PC-3 (cell line): ENCODE measurements around the gene LAMTOR2. TPM values are rescaled to one million over a fixed set of nuclear protein-coding genes. Genes with fewer than 3 reads are reported as not detected.
A peak's percentile ranks its signal among the peaks of the same experiment; 100 is the strongest.

Source experiments
- ATAC-seq: fragments of 200-7000 bp; cut with Tn5 transposase; 2 replicates; pipeline ENCODE4 v1.9.1; 2020; ENCODE audit warnings: mild to moderate bottlenecking, moderate library complexity
- BruUV-seq: library from RNA; stranded (reverse); fragments of 400-500 nt; replicated peaks from 2 replicates; lab custom pipeline; 2021; lab: Mats Ljungman, UMichigan
- CTCF ChIA-PET: fragments of 300-600 bp; sonication (Branson Sonifier 250); formaldehyde crosslinking; loops from one replicate; lab custom pipeline; 2022; ENCODE audit warnings: antibody characterized with exemption; lab: Charles Lee
- POLR2A ChIA-PET: fragments of 300-600 bp; sonication (Branson Sonifier 250); formaldehyde crosslinking; loops from one replicate; lab custom pipeline; 2022; ENCODE audit warnings: antibody characterized with exemption; ENCODE audit not compliant: unreplicated experiment; lab: Charles Lee
- DNase-seq: peaks from one replicate; pipeline ENCODE4 v3.0.0-alpha.2; 2015
- H2AFZ ChIP-seq: fragments of 300-600 bp; sonication (generic); 2 replicates; pipeline ENCODE4 v1.6.0; 2016; ENCODE audit warnings: antibody characterized with exemption, low read length
- H3F3A ChIP-seq: fragments of 300-600 bp; sonication (generic); one replicate; pipeline ENCODE4 v1.6.0; 2017; ENCODE audit warnings: antibody characterized with exemption, low read length, control low read depth, mild to moderate bottlenecking; ENCODE audit not compliant: unreplicated experiment
- H3K27ac ChIP-seq: fragments of 300-600 bp; sonication (generic); 2 replicates; pipeline ENCODE4 v1.5.1; 2016; ENCODE audit warnings: mild to moderate bottlenecking, low read length
- H3K27me3 ChIP-seq: fragments of 300-600 bp; sonication (generic); 2 replicates; pipeline ENCODE4 v1.6.1; 2016; ENCODE audit warnings: low read length, mixed read lengths
- H3K36me3 ChIP-seq: fragments of 300-600 bp; sonication (generic); 2 replicates; pipeline ENCODE4 v1.6.1; 2016; ENCODE audit warnings: low read depth, mixed run types, low read length, mixed read lengths
- H3K4me1 ChIP-seq: fragments of 300-600 bp; sonication (generic); 2 replicates; pipeline ENCODE4 v1.5.1; 2016; ENCODE audit warnings: low read length; ENCODE audit not compliant: insufficient read depth
- H3K4me2 ChIP-seq: fragments of 300-600 bp; sonication (generic); 2 replicates; pipeline ENCODE4 v1.6.0; 2016; ENCODE audit warnings: low read length
- H3K4me3 ChIP-seq: fragments of 300-600 bp; sonication (generic); 2 replicates; pipeline ENCODE4 v1.5.1; 2016; ENCODE audit warnings: mild to moderate bottlenecking, low read length, mixed read lengths
- H3K79me2 ChIP-seq: fragments of 300-600 bp; sonication (generic); 2 replicates; pipeline ENCODE4 v1.6.1; 2017; ENCODE audit warnings: low read length, mixed read lengths
- H3K9ac ChIP-seq: fragments of 300-600 bp; sonication (generic); 2 replicates; pipeline ENCODE4 v1.6.0; 2016; ENCODE audit warnings: mild to moderate bottlenecking, low read length
- H3K9me2 ChIP-seq: fragments of 300-600 bp; sonication (generic); replicated peaks from 2 replicates; pipeline ENCODE4 v1.6.1; 2016; ENCODE audit warnings: mixed run types, low read length, mixed read lengths
- H3K9me3 ChIP-seq: fragments of 300-600 bp; sonication (generic); 2 replicates; pipeline ENCODE4 v1.6.1; 2016; ENCODE audit warnings: low read length, mixed read lengths
- H4K20me1 ChIP-seq: fragments of 300-600 bp; sonication (generic); 2 replicates; pipeline ENCODE4 v1.6.1; 2016; ENCODE audit warnings: low read length, mixed read lengths
- EZH2 ChIP-seq: fragments of 300-600 bp; sonication (generic); IDR thresholded peaks from one replicate; pipeline ENCODE4 v1.6.1; 2017; ENCODE audit warnings: antibody characterized with exemption, mild to moderate bottlenecking, low read length; ENCODE audit not compliant: unreplicated experiment
- EZH2phosphoT487 ChIP-seq: fragments of 300-600 bp; sonication (generic); IDR thresholded peaks from 2 replicates; pipeline ENCODE4 v1.6.1; 2018; ENCODE audit warnings: mild to moderate bottlenecking, antibody characterized with exemption, low read length, borderline replicate concordance
- intact Hi-C: fragments of 100-400 bp; cut with micrococcal nuclease; formaldehyde crosslinking; loops from 2 replicates; pipeline ENCODE4 v1.9.0; 2023
- total RNA-seq: library from RNA; depleted of rRNA; stranded (reverse); fragments of >200 nt; gene quantifications from 2 replicates; pipeline ENCODE4 v1.2.3, GENCODE V29; 2014
- TF ChIP-seq, protein P1 (sequence below): fragments of 300-600 bp; sonication (generic); conservative IDR thresholded peaks from 2 replicates; pipeline ENCODE4 v1.5.1; 2017; ENCODE audit warnings: antibody characterized with exemption, low read depth, mild to moderate bottlenecking, low read length

The LAMTOR2 gene
- total RNA-seq, 1 experiment from 2014 or later: 130 TPM

DNA sequence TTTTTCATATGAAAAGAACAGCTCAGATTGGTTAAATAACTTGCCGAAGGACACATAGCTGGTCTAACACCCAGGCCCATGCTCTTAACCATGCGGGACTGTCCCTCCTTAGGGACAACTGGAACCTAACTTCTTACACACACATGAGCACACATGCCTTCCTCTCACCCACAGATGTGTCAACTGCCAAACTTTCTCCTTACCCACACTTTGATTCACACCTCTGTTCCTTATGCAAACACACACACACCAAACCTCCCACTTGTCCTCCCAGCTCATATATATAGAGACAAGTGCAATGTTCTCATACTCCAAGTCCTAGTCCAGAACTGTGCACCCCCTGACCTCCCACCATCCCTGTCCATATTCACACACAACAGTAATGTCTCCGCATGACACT lies 10.6 kb downstream of the LAMTOR2 start:
- H3K36me3 ChIP-seq: no peaks in the 10 kb centered on the region
- H3K27me3 ChIP-seq: no peaks in the 10 kb centered on the region
- ChIA-PET CTCF (interaction anchor here (0.5 kb wide), 1 partner anchor 1328 kb away, joined by 5 read pairs; no protein-coding TSS in a partner anchor), POLR2A (no interaction called here)
- intact Hi-C loops: loop anchor here (5.0 kb wide), 1 partner anchor 63 kb away; no protein-coding TSS in a partner anchor
- BruUV-seq: no TSS peak
- H3K4me1 ChIP-seq: peaks cover 10% of the 10 kb centered on the region; the same call in 1 of the 2 replicates
- no peaks in the 10 kb centered on the region for H3F3A ChIP-seq
- peaks cover 5% of the 10 kb centered on the region for H3K79me2 ChIP-seq
- no peak overlapping the region for H3K9ac ChIP-seq
- ATAC-seq: no peak
- no peak for DNase-seq
- H3K4me2 ChIP-seq: no peak overlapping the region
- no peaks in the 10 kb centered on the region for H4K20me1 ChIP-seq
- H2AFZ ChIP-seq: no peak overlapping the region
- no peaks in the 10 kb centered on the region for H3K9me3 ChIP-seq
- H3K4me3 ChIP-seq: no peak overlapping the region
- no peak for TF ChIP-seq EZH2phosphoT487
- TF ChIP-seq, protein P1, sequence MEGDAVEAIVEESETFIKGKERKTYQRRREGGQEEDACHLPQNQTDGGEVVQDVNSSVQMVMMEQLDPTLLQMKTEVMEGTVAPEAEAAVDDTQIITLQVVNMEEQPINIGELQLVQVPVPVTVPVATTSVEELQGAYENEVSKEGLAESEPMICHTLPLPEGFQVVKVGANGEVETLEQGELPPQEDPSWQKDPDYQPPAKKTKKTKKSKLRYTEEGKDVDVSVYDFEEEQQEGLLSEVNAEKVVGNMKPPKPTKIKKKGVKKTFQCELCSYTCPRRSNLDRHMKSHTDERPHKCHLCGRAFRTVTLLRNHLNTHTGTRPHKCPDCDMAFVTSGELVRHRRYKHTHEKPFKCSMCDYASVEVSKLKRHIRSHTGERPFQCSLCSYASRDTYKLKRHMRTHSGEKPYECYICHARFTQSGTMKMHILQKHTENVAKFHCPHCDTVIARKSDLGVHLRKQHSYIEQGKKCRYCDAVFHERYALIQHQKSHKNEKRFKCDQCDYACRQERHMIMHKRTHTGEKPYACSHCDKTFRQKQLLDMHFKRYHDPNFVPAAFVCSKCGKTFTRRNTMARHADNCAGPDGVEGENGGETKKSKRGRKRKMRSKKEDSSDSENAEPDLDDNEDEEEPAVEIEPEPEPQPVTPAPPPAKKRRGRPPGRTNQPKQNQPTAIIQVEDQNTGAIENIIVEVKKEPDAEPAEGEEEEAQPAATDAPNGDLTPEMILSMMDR: no peak
- no peak for TF ChIP-seq EZH2
- no peak overlapping the region for H3K27ac ChIP-seq
- no peaks in the 10 kb centered on the region for H3K9me2 ChIP-seq

DNA sequence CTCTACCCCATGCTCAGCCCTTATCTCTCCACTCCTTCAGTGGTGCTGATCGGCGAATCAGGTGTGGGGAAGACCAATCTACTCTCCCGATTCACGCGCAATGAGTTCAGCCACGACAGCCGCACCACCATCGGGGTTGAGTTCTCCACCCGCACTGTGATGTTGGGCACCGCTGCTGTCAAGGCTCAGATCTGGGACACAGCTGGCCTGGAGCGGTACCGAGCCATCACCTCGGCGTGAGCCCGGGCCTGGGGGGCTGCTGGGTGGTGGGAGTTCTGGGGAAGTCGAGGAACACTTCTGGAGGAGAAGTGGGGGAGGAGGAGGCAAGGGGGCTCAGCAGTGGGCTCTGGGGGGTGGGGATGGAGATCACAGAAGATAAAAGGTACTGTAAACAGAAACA lies 11.3 kb downstream of the LAMTOR2 start:
- intact Hi-C loops: loop anchor here (1.0 to 5.0 kb wide), 2 partner anchors 64 to 128 kb away; no protein-coding TSS in a partner anchor
- DNase-seq (no peak), ATAC-seq (no peak)
- ChIA-PET POLR2A (no interaction called here), CTCF (interaction anchor here (0.5 to 1.3 kb wide), 6 partner anchors 25 to 1329 kb away, joined by 3 to 14 read pairs (median 6); no protein-coding TSS in a partner anchor)
- H3F3A ChIP-seq: no peaks in the 10 kb centered on the region
- H2AFZ ChIP-seq: no peak overlapping the region
- TF ChIP-seq EZH2 (no peak), EZH2phosphoT487 (no peak)
- TF ChIP-seq, protein P1: no peak
- no peaks in the 10 kb centered on the region for H3K9me2 ChIP-seq
- H3K27ac ChIP-seq: no peak overlapping the region
- no peak overlapping the region for H3K4me2 ChIP-seq
- no peaks in the 10 kb centered on the region for H3K36me3 ChIP-seq
- H3K9me3 ChIP-seq: no peaks in the 10 kb centered on the region
- peaks cover 7% of the 10 kb centered on the region; the same call in 1 of the 2 replicates for H3K4me1 ChIP-seq
- no peak overlapping the region for H3K4me3 ChIP-seq
- H3K79me2 ChIP-seq: peaks cover 5% of the 10 kb centered on the region
- no peak overlapping the region for H3K9ac ChIP-seq
- H4K20me1 ChIP-seq: no peaks in the 10 kb centered on the region
- no TSS peak for BruUV-seq
- H3K27me3 ChIP-seq: no peaks in the 10 kb centered on the region

- Histone ChIP-seq H3K79me2 (peaks cover 4% of the 10 kb centered on the region), H3K36me3 (no peaks in the 10 kb centered on the region), H3K27me3 (no peaks in the 10 kb centered on the region), H3K9ac (no peak overlapping the region), H3K4me1 (peaks cover 1% of the 10 kb centered on the region; the same call in 1 of the 2 replicates), H3K9me2 (no peaks in the 10 kb centered on the region), H3F3A (no peaks in the 10 kb centered on the region), H3K4me2 (no peak overlapping the region), H4K20me1 (no peaks in the 10 kb centered on the region), H3K27ac (no peak overlapping the region), H2AFZ (no peak overlapping the region), H3K4me3 (no peak overlapping the region), H3K9me3 (no peaks in the 10 kb centered on the region)
- ChIA-PET POLR2A (no interaction called here), CTCF (no interaction called here)
- no peak for TF ChIP-seq EZH2
- TF ChIP-seq, protein P1: no peak
- TF ChIP-seq EZH2phosphoT487: no peak
- intact Hi-C loops: loop anchor here (5.0 kb wide), 1 partner anchor 65 kb away; no protein-coding TSS in a partner anchor
- no TSS peak for BruUV-seq
- DNase-seq (peak; percentile 51), ATAC-seq (no peak)
Observed at GRCh38 chr1:156067262-156067661, 12.7 kb downstream of the LAMTOR2 start.
